Neuron (in vitro differentiated cells): ENCODE measurements around the gene LDLRAD2.
"Not testable (repeated sequence)": the region's sequence is repeated elsewhere in the genome, so short reads cannot be mapped to it uniquely, and the experiment has no call there.

Experiments used
- H2AFZ ChIP-seq: one replicate; pipeline ENCODE4 v1.6.1; 2013; ENCODE audit warnings: low read depth, mild to moderate bottlenecking, inconsistent platforms, low read length, moderate library complexity
- H3K27me3 ChIP-seq: one replicate; pipeline ENCODE4 v1.6.1; 2013; ENCODE audit warnings: low read length; ENCODE audit not compliant: insufficient read depth
- H3K36me3 ChIP-seq: one replicate; pipeline ENCODE4 v1.6.1; 2013; ENCODE audit warnings: low read length; ENCODE audit not compliant: insufficient read depth
- H3K4me1 ChIP-seq: one replicate; pipeline ENCODE4 v1.6.1; 2013; ENCODE audit warnings: low read length; ENCODE audit not compliant: insufficient read depth
- H3K4me3 ChIP-seq: 2 replicates; pipeline ENCODE4 v1.5.1; 2013; ENCODE audit warnings: mild to moderate bottlenecking, low read length, moderate library complexity
- H3K9me3 ChIP-seq: one replicate; pipeline ENCODE4 v1.6.1; 2013; ENCODE audit warnings: low read length

LDLRAD2 gene

GRCh38 chr1:21823206-21823979, 11.3 kb downstream of the LDLRAD2 start:
- Histone ChIP-seq H3K36me3 (peaks cover 12% of the 10 kb centered on the region), H3K4me1 (no peaks in the 10 kb centered on the region), H3K27me3 (no peaks in the 10 kb centered on the region), H2AFZ (no peak overlapping the region), H3K9me3 (no peaks in the 10 kb centered on the region), H3K4me3 (no peak overlapping the region)

- Histone ChIP-seq H3K36me3 (peaks cover 15% of the 10 kb centered on the region), H2AFZ (no peak overlapping the region), H3K27me3 (no peaks in the 10 kb centered on the region), H3K4me1 (no peaks in the 10 kb centered on the region), H3K9me3 (no peaks in the 10 kb centered on the region), H3K4me3 (no peak overlapping the region)
Measured at GRCh38 chr1:21823980-21824702, 12.1 kb downstream of the LDLRAD2 start.

GRCh38 chr1:21824926-21825325, 12.9 kb downstream of the LDLRAD2 start:
- Histone ChIP-seq H3K4me3 (no peak overlapping the region), H2AFZ (no peak overlapping the region), H3K4me1 (no peaks in the 10 kb centered on the region), H3K27me3 (no peaks in the 10 kb centered on the region), H3K36me3 (peaks cover 19% of the 10 kb centered on the region), H3K9me3 (no peaks in the 10 kb centered on the region)

- H3K36me3 ChIP-seq: peaks cover 19% of the 10 kb centered on the region
Measured at GRCh38 chr1:21825393-21825792, 13.3 kb downstream of the LDLRAD2 start.

GRCh38 chr1:21826694-21827093, 14.6 kb downstream of the LDLRAD2 start:
- not testable (repeated sequence) for H2AFZ ChIP-seq, H3K9me3 ChIP-seq, H3K27me3 ChIP-seq, H3K4me3 ChIP-seq, H3K4me1 ChIP-seq
- H3K36me3 ChIP-seq: peaks cover 29% of the 10 kb centered on the region

More at GRCh38 chr1:21825393-21825792, 13.3 kb downstream of the LDLRAD2 start:
- H3K9me3 ChIP-seq: no peaks in the 10 kb centered on the region
- no peaks in the 10 kb centered on the region for H3K27me3 ChIP-seq
- no peak overlapping the region for H2AFZ ChIP-seq
- H3K4me3 ChIP-seq: no peak overlapping the region
- no peaks in the 10 kb centered on the region for H3K4me1 ChIP-seq

GRCh38 chr1:21827141-21827679, 15.1 kb downstream of the LDLRAD2 start:
- Histone ChIP-seq H3K4me1 (no peaks in the 10 kb centered on the region), H3K4me3 (no peak overlapping the region), H3K9me3 (no peaks in the 10 kb centered on the region), H3K36me3 (peaks cover 28% of the 10 kb centered on the region), H2AFZ (no peak overlapping the region), H3K27me3 (no peaks in the 10 kb centered on the region)

- Histone ChIP-seq H3K9me3 (peaks cover under 1% of the 10 kb centered on the region), H3K4me1 (no peaks in the 10 kb centered on the region), H2AFZ (no peak overlapping the region), H3K27me3 (no peaks in the 10 kb centered on the region), H3K36me3 (peaks cover 29% of the 10 kb centered on the region), H3K4me3 (no peak overlapping the region)
Measured at GRCh38 chr1:21828075-21828474, 16.0 kb downstream of the LDLRAD2 start.

- H2AFZ ChIP-seq: no peak overlapping the region
- H3K4me3 ChIP-seq: no peak overlapping the region
- peaks cover 35% of the 10 kb centered on the region for H3K36me3 ChIP-seq
- H3K27me3 ChIP-seq: no peaks in the 10 kb centered on the region
- H3K9me3 ChIP-seq: peaks cover 6% of the 10 kb centered on the region
- H3K4me1 ChIP-seq: no peaks in the 10 kb centered on the region
Measured at GRCh38 chr1:21828506-21829210, 16.6 kb downstream of the LDLRAD2 start.

- Histone ChIP-seq H3K4me3 (no peak overlapping the region), H3K9me3 (peaks cover 12% of the 10 kb centered on the region), H2AFZ (no peak overlapping the region), H3K36me3 (peaks cover 41% of the 10 kb centered on the region), H3K27me3 (no peaks in the 10 kb centered on the region), H3K4me1 (no peaks in the 10 kb centered on the region)
Measured at GRCh38 chr1:21829294-21829693, 17.2 kb downstream of the LDLRAD2 start.

- H3K4me3 ChIP-seq: no peak overlapping the region
- H3K36me3 ChIP-seq: peaks cover 55% of the 10 kb centered on the region
- H3K9me3 ChIP-seq: peaks cover 23% of the 10 kb centered on the region
- H2AFZ ChIP-seq: no peak overlapping the region
- no peaks in the 10 kb centered on the region for H3K27me3 ChIP-seq
- H3K4me1 ChIP-seq: no peaks in the 10 kb centered on the region
Measured at GRCh38 chr1:21830792-21831453, 18.9 kb downstream of the LDLRAD2 start.

GRCh38 chr1:21831454-21831970, 19.4 kb downstream of the LDLRAD2 start:
- H3K4me1 ChIP-seq: no peaks in the 10 kb centered on the region

GRCh38 chr1:21833392-21833976, 21.4 kb downstream of the LDLRAD2 start:
- Histone ChIP-seq H3K4me1 (no peaks in the 10 kb centered on the region), H2AFZ (no peak overlapping the region), H3K36me3 (peaks cover 57% of the 10 kb centered on the region), H3K9me3 (peaks cover 23% of the 10 kb centered on the region), H3K4me3 (no peak overlapping the region), H3K27me3 (no peaks in the 10 kb centered on the region)

More at GRCh38 chr1:21831454-21831970, 19.4 kb downstream of the LDLRAD2 start:
- no peak overlapping the region for H2AFZ ChIP-seq
- no peaks in the 10 kb centered on the region for H3K27me3 ChIP-seq
- peaks cover 58% of the 10 kb centered on the region for H3K36me3 ChIP-seq
- H3K9me3 ChIP-seq: peaks cover 23% of the 10 kb centered on the region
- H3K4me3 ChIP-seq: no peak overlapping the region
